GM12892 (cell line): ENCODE measurements around the gene ATP5F1E.

Source experiments
- POLR2A ChIP-seq: IDR thresholded peaks from 2 replicates; pipeline ENCODE4 v1.6.1; 2011; ENCODE audit warnings: low read depth, low read length, control low read depth
- POLR2AphosphoS5 ChIP-seq: IDR thresholded peaks from 2 replicates; pipeline ENCODE4 v1.6.1; 2011; ENCODE audit warnings: low read depth, low read length, control low read depth

GRCh38 chr20:59032023-59032712 lies at the start of gene ATP5F1E:
- TF ChIP-seq POLR2AphosphoS5 (peak; percentile 93), POLR2A (peak; percentile 94; the same call in 1 of the 2 replicates)
